ENCODE results near the gene CA12.

DNA sequence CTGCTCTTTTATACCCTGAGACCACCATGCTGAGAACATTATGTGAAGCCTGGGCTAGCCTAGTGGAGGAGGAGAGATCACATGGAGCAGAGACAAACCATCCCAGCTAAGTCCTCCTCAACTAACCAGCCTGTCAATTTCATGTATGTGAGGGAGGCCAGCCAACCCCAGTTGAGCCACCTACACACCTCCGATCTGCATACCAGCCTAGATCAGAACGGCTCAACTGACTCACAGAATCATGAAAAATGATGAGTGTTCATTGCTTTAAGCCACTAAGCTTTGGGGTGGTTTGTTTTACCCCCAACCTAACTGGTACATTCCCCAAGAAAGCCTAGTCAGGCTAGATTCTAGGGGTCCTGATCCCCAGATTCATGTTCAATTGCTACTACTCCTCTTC is 19.4 kb upstream of the CA12 start:
- TF ChIP-seq EZH2 (IDR thresholded peaks at IDR 0.05; ENCODE audit: borderline replicate concordance, low read length): no peak
- TF ChIP-seq, protein P1, sequence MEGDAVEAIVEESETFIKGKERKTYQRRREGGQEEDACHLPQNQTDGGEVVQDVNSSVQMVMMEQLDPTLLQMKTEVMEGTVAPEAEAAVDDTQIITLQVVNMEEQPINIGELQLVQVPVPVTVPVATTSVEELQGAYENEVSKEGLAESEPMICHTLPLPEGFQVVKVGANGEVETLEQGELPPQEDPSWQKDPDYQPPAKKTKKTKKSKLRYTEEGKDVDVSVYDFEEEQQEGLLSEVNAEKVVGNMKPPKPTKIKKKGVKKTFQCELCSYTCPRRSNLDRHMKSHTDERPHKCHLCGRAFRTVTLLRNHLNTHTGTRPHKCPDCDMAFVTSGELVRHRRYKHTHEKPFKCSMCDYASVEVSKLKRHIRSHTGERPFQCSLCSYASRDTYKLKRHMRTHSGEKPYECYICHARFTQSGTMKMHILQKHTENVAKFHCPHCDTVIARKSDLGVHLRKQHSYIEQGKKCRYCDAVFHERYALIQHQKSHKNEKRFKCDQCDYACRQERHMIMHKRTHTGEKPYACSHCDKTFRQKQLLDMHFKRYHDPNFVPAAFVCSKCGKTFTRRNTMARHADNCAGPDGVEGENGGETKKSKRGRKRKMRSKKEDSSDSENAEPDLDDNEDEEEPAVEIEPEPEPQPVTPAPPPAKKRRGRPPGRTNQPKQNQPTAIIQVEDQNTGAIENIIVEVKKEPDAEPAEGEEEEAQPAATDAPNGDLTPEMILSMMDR (conservative IDR thresholded peaks at IDR 0.05 in 1 of 2, IDR thresholded peaks at IDR 0.05 in 1 of 2; ENCODE audit: extremely low read depth in 1 of 2, insufficient read depth in 1 of 2, low read depth in 1 of 2, low read length in 2 of 2): no peak

Data from mammary epithelial cell (primary cell).